Tibial nerve (tissue), 4 donors: ENCODE data around the gene JMY.

ENCODE experiments used
- EP300 ChIP-seq, 2 donors: sonication (generic); formaldehyde crosslinking; IDR thresholded peaks; one replicate each; pipeline ENCODE4 v1.6.1; 2017; ENCODE audit warnings: antibody characterized with exemption in 2 of 2, mild to moderate bottlenecking in 1 of 2
- TF ChIP-seq, protein P1 (sequence below), 5 experiments: fragments of 200-600 bp in 3 of 5; fragments of 450-650 bp in 2 of 5; sonication (generic) in 3 of 5; IDR thresholded peaks; one replicate each; pipeline ENCODE4 v1.5.1; 2016 to 2019; ENCODE audit warnings: antibody characterized with exemption in 5 of 5, mild to moderate bottlenecking in 3 of 5, moderate library complexity in 2 of 5

DNA sequence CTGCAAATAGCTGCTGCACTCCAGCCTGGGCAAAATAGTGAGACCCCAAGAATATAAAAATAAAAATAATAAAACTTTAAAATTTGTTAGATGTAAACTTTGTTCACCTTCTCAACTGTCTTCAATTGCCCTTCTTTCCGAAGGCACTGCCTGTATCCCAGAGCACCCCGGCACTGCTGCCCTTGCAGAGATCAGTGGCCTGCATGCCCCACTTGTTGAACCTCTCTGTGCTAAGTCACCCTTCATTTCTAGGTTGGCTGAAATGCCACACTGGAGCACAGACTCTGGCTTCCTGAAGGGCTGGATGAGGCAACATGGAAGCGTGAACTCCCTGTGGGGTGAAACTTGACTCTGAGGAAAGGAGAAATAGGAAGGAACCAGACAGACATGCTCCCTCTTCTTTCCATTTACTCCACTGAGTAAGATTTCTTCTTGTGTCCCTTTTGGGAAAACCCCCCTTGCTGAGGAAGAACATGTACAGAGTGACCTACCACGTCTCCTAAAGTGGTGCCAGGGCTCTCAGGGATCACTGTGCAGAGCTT lies 8.4 kb upstream of the JMY start:
- no peak for TF ChIP-seq EP300 (IDR thresholded peaks at IDR 0.05)
- TF ChIP-seq, protein P1, sequence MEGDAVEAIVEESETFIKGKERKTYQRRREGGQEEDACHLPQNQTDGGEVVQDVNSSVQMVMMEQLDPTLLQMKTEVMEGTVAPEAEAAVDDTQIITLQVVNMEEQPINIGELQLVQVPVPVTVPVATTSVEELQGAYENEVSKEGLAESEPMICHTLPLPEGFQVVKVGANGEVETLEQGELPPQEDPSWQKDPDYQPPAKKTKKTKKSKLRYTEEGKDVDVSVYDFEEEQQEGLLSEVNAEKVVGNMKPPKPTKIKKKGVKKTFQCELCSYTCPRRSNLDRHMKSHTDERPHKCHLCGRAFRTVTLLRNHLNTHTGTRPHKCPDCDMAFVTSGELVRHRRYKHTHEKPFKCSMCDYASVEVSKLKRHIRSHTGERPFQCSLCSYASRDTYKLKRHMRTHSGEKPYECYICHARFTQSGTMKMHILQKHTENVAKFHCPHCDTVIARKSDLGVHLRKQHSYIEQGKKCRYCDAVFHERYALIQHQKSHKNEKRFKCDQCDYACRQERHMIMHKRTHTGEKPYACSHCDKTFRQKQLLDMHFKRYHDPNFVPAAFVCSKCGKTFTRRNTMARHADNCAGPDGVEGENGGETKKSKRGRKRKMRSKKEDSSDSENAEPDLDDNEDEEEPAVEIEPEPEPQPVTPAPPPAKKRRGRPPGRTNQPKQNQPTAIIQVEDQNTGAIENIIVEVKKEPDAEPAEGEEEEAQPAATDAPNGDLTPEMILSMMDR (IDR thresholded peaks at IDR 0.05) = no peak
